ENCODE data around the gene SLC7A8.

DNA sequence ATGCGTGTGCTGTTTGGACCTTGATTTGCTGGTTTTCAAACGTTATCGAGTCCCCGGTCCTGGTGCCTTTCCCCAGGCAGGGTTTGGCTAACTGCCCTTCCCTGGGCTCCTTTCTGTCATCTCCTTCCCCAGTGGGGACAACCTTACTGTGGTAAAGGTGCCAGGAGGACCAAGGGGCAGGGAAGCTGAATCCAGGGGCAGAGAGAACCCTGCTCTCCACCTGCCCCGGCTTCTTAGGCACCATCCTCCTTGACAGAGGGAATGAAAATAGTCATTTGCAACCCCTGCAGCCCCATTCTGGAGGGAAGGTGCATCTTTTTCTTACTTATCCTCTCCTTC, 69.4 kb downstream of the SLC7A8 start:
- TF ChIP-seq, protein P1, sequence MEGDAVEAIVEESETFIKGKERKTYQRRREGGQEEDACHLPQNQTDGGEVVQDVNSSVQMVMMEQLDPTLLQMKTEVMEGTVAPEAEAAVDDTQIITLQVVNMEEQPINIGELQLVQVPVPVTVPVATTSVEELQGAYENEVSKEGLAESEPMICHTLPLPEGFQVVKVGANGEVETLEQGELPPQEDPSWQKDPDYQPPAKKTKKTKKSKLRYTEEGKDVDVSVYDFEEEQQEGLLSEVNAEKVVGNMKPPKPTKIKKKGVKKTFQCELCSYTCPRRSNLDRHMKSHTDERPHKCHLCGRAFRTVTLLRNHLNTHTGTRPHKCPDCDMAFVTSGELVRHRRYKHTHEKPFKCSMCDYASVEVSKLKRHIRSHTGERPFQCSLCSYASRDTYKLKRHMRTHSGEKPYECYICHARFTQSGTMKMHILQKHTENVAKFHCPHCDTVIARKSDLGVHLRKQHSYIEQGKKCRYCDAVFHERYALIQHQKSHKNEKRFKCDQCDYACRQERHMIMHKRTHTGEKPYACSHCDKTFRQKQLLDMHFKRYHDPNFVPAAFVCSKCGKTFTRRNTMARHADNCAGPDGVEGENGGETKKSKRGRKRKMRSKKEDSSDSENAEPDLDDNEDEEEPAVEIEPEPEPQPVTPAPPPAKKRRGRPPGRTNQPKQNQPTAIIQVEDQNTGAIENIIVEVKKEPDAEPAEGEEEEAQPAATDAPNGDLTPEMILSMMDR (IDR thresholded peaks at IDR 0.05) = no peak
- TF ChIP-seq POLR2A (IDR thresholded peaks at IDR 0.05) = no peak

All from heart left ventricle (tissue), 13 donors.